Stimulated activated naive B cell treated with anti-CD40 and anti-IgM and Interleukin-4, amounts not matched to agents 10 μg/mL and 1 μg/mL and 100 μg/mL, for 72 hours (primary cell): Measurements from ENCODE around the gene BRMS1L.

Experiments
- ATAC-seq, 2 donors: fragments of 150-1000 bp; cut with Tn5 transposase; replicated peaks; 2 replicates each; pipeline ENCODE4 v1.10.0; 2021; ENCODE audit warnings: moderate library complexity in 1 of 2
- DNase-seq: peaks from one replicate; pipeline ENCODE4 v3.0.0; 2021
- H3K27ac Mint-ChIP-seq: one replicate; pipeline ENCODE4 v1.8.0; 2022; ENCODE audit warnings: mild to moderate bottlenecking, mixed read lengths
- H3K27me3 Mint-ChIP-seq, 2 donors: one replicate each; pipeline ENCODE4 v1.8.0; 2022; ENCODE audit warnings: mixed read lengths in 2 of 2
- H3K36me3 Mint-ChIP-seq, 2 donors: one replicate each; pipeline ENCODE4 v1.8.0; 2022; ENCODE audit warnings: mixed read lengths in 2 of 2, mild to moderate bottlenecking in 1 of 2
- H3K4me1 Mint-ChIP-seq, 2 donors: one replicate each; pipeline ENCODE4 v1.8.0; 2022; ENCODE audit warnings: mixed read lengths in 2 of 2, mild to moderate bottlenecking in 1 of 2
- H3K4me3 Mint-ChIP-seq, 2 donors: one replicate each; pipeline ENCODE4 v1.8.0; 2022; ENCODE audit warnings: mild to moderate bottlenecking in 2 of 2, mixed read lengths in 2 of 2, moderate library complexity in 1 of 2
- H3K9me3 Mint-ChIP-seq, 2 donors: one replicate each; pipeline ENCODE4 v1.8.0; 2022; ENCODE audit warnings: mixed read lengths in 2 of 2, mild to moderate bottlenecking in 1 of 2

The BRMS1L gene

DNA sequence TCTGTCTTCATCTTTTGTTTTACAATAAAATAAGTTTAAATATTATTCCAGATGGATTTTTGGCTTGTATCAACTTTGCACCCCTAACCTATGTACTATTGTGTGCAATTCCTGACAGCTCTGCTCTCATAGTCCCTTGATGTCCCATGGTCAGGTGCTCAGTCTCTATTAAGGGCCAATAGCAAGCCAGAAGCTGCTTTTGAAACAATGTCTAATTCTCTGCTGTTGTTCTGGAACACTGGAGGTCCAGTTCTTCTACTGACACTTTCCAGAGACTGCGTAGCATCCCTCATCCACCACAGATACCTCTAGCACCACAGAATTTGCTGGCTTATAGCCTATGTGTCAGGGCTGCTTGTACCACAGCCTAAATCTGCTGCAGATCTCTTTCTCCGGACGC, 74.6 kb downstream of the BRMS1L start:
- ATAC-seq (no peak), DNase-seq (no peak)
- no peaks in the 10 kb centered on the region for H3K4me1 Mint-ChIP-seq
- peaks cover 0 to 3% of the 10 kb centered on the region in 2 donors for H3K27me3 Mint-ChIP-seq
- H3K27ac Mint-ChIP-seq, result no peak overlapping the region
- peaks cover 0 to 8% of the 10 kb centered on the region in 2 donors for H3K36me3 Mint-ChIP-seq
- peaks cover 8 to 13% of the 10 kb centered on the region in 2 donors for H3K9me3 Mint-ChIP-seq
- no peak overlapping the region for H3K4me3 Mint-ChIP-seq

DNA sequence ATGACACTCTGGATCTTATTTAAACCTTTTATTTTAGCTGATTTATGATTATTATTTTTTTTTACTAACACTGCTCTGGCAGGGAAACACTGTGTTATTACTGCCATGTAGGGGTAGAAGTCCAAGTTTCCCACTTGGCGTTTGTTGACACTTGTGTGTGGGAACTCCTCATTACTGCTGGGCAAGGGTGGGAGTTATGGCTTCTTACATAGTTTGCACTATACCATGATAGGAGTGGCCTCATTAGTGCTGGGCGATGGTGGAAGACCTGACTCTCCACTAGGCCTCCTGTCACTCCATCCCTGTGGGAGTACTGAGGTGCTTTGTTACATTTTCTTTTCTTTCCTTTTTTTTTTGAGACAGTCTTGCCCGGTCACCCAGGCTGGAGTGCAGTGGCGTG, 83.5 kb downstream of the BRMS1L start:
- Mint-ChIP-seq H3K9me3 (no peaks in the 10 kb centered on the region), H3K4me3 (no peak overlapping the region), H3K27ac (no peak overlapping the region), H3K27me3 (peaks cover 6 to 18% of the 10 kb centered on the region in 2 donors), H3K36me3 (no peaks in the 10 kb centered on the region), H3K4me1 (no peaks in the 10 kb centered on the region)
- DNase-seq, result no peak
- ATAC-seq, result no peak

DNA sequence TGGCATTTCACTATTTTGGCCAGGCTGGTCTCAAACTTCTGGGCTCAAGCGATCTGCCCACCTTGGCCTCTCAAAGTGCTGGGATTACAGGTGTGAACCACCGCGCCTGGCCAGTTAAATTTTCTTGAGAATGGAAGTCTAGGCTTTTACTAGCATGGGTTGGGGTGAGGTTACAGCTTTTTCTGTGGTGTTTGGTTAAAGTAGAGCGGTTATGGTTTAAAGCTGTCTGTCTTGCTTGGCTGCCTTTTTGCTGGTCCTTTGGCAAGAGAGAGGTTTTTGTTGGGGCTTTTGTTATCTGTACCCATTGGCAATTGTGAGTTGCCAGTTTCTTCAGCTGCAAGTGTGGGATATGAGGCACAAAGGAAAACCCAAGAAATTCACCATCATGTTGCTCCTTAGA, 84.1 kb downstream of the BRMS1L start:
- DNase-seq, result no peak
- Mint-ChIP-seq H3K9me3 (no peaks in the 10 kb centered on the region), H3K27me3 (peaks cover 6 to 18% of the 10 kb centered on the region in 2 donors), H3K4me1 (no peaks in the 10 kb centered on the region), H3K36me3 (no peaks in the 10 kb centered on the region), H3K27ac (no peak overlapping the region), H3K4me3 (no peak overlapping the region)
- no peak for ATAC-seq

- H3K36me3 Mint-ChIP-seq, result no peaks in the 10 kb centered on the region
- no peaks in the 10 kb centered on the region for H3K4me1 Mint-ChIP-seq
- no peak overlapping the region for H3K4me3 Mint-ChIP-seq
- DNase-seq (no peak), ATAC-seq (no peak)
- no peak overlapping the region for H3K27ac Mint-ChIP-seq
- no peaks in the 10 kb centered on the region for H3K9me3 Mint-ChIP-seq
- peaks cover 6 to 18% of the 10 kb centered on the region in 2 donors for H3K27me3 Mint-ChIP-seq
These were observed 85.0 kb downstream of the BRMS1L start for GRCh38 chr14:35911097-35911496.

GRCh38 chr14:35915185-35915584, 89.0 kb downstream of the BRMS1L start:
- Mint-ChIP-seq H3K4me1 (no peaks in the 10 kb centered on the region), H3K9me3 (peaks cover 4 to 5% of the 10 kb centered on the region in 2 donors), H3K27me3 (peaks cover 12 to 27% of the 10 kb centered on the region in 2 donors), H3K27ac (no peak overlapping the region), H3K4me3 (no peak overlapping the region), H3K36me3 (no peaks in the 10 kb centered on the region)
- ATAC-seq (no peak), DNase-seq (no peak)

GRCh38 chr14:35915775-35916174, 89.6 kb downstream of the BRMS1L start:
- H3K27ac Mint-ChIP-seq, result no peak overlapping the region
- H3K27me3 Mint-ChIP-seq, result peaks cover 12 to 27% of the 10 kb centered on the region in 2 donors

More at GRCh38 chr14:35915775-35916174, 89.6 kb downstream of the BRMS1L start:
- ATAC-seq, result no peak
- no peak overlapping the region for H3K4me3 Mint-ChIP-seq
- no peak for DNase-seq
- H3K9me3 Mint-ChIP-seq, result peaks cover 4 to 7% of the 10 kb centered on the region in 2 donors
- H3K36me3 Mint-ChIP-seq, result no peaks in the 10 kb centered on the region
- no peaks in the 10 kb centered on the region for H3K4me1 Mint-ChIP-seq
